Liver (tissue), 9 donors: ENCODE results near the gene MSL2. TPM values are rescaled to one million over a fixed set of nuclear protein-coding genes. Genes with fewer than 3 reads are reported as not detected.

Experiments used
- DNase-seq: peaks from one replicate; pipeline ENCODE4 v3.0.0-alpha.2; 2017; ENCODE audit warnings: low spot score
- H3K27ac ChIP-seq, 2 donors: one replicate each; pipeline ENCODE4 v1.7.0; 2013; ENCODE audit warnings: inconsistent platforms in 2 of 2, low read length in 2 of 2, control low read depth in 1 of 2, low read depth in 1 of 2, mild to moderate bottlenecking in 1 of 2
- H3K27me3 ChIP-seq, 4 donors: one replicate each; pipeline versions ENCODE4 v1.6.1 to v1.7.0; 2013; ENCODE audit warnings: low read length in 3 of 4, inconsistent platforms in 1 of 4, mild to moderate bottlenecking in 1 of 4, moderate library complexity in 1 of 4; ENCODE audit not compliant: control insufficient read depth in 4 of 4, insufficient read depth in 4 of 4
- H3K36me3 ChIP-seq, 4 donors: one replicate each; pipeline versions ENCODE4 v1.6.1 to v1.7.0; 2013; ENCODE audit warnings: low read length in 3 of 4, mild to moderate bottlenecking in 3 of 4, low read depth in 1 of 4, moderate library complexity in 1 of 4; ENCODE audit not compliant: control insufficient read depth in 4 of 4, insufficient read depth in 3 of 4
- H3K4me1 ChIP-seq, 4 donors: one replicate each; pipeline versions ENCODE4 v1.6.1 to v1.7.0; 2013; ENCODE audit warnings: low read length in 3 of 4, mild to moderate bottlenecking in 3 of 4, moderate library complexity in 1 of 4; ENCODE audit not compliant: control insufficient read depth in 4 of 4, insufficient read depth in 4 of 4
- H3K4me3 ChIP-seq, 3 donors: one replicate each; pipeline versions ENCODE4 v1.6.1 to v1.7.0; 2013; ENCODE audit warnings: low read length in 3 of 3, control low read depth in 1 of 3, low read depth in 1 of 3, mild to moderate bottlenecking in 1 of 3
- H3K9ac ChIP-seq, 2 donors: one replicate each; pipeline ENCODE4 v1.7.0; 2013; ENCODE audit warnings: low read length in 2 of 2, mild to moderate bottlenecking in 2 of 2, moderate library complexity in 2 of 2, control low read depth in 1 of 2, low read depth in 1 of 2
- H3K9me3 ChIP-seq, 4 donors: one replicate each; pipeline versions ENCODE4 v1.6.1 to v1.7.0; 2013; ENCODE audit warnings: low read length in 3 of 4; ENCODE audit not compliant: control insufficient read depth in 4 of 4
- GABPA ChIP-seq, 2 donors: IDR thresholded peaks in 1 of 2; conservative IDR thresholded peaks in 1 of 2; 2 replicates each; pipeline ENCODE4 v1.6.1; 2016; ENCODE audit warnings: antibody characterized with exemption in 2 of 2, mild to moderate bottlenecking in 1 of 2, moderate library complexity in 1 of 2
- HNF4A ChIP-seq, 2 donors: conservative IDR thresholded peaks; 2 replicates each; pipeline ENCODE4 v1.6.1; 2016; ENCODE audit warnings: antibody characterized with exemption in 2 of 2, mild to moderate bottlenecking in 2 of 2
- JUND ChIP-seq, 2 donors: IDR thresholded peaks; 2 replicates each; pipeline ENCODE4 v1.6.1; 2016; ENCODE audit warnings: antibody characterized with exemption in 2 of 2
- RAD21 ChIP-seq, 2 donors: IDR thresholded peaks; 2 replicates each; pipeline ENCODE4 v1.6.1; 2016; ENCODE audit warnings: antibody characterized with exemption in 2 of 2, mild to moderate bottlenecking in 2 of 2
- RXRA ChIP-seq, 2 donors: IDR thresholded peaks; 2 replicates each; pipeline ENCODE4 v1.6.1; 2017 to 2018; ENCODE audit warnings: antibody characterized with exemption in 2 of 2, mild to moderate bottlenecking in 1 of 2
- YY1 ChIP-seq: IDR thresholded peaks from 2 replicates; pipeline ENCODE4 v1.6.1; 2016; ENCODE audit warnings: antibody characterized with exemption, mild to moderate bottlenecking
- WGBS: extraction: QIAGEN DNeasy Blood & Tissue Kit; methylation state at CpG from one replicate; pipeline ENCODE4 v1.1.7; 2013; 5-methylcytosine and 5-hydroxymethylcytosine counted together
- polyA plus RNA-seq, 2 donors: library from polyadenylated mRNA; stranded (reverse) in 1 of 2; unstranded in 1 of 2; fragments of 200-250 nt in 1 of 2; fragments of >200 nt in 1 of 2; fragmentation: Nextera tagmentation in 1 of 2; extraction: Ambion mirVana in 1 of 2; gene quantifications; one replicate each; pipeline versions ENCODE4 v1.2.1 to v1.2.3, GENCODE V29; 2013 to 2015
- total RNA-seq, 2 donors: library from RNA; depleted of rRNA; stranded (reverse); fragments of >200 nt; gene quantifications; one replicate each; pipeline ENCODE4 v1.2.3, GENCODE V29; 2014
- TF ChIP-seq, protein P1 (sequence below): IDR thresholded peaks from 2 replicates; pipeline ENCODE4 v1.6.1; 2016; ENCODE audit warnings: antibody characterized with exemption, mild to moderate bottlenecking
- donor health status: healthy.
- donor health status: healthy.
- donor health status: healthy.
- donor health status: healthy.
- donor health status: healthy.

The MSL2 gene
- total and polyA plus RNA-seq, 4 donors, result 2.7 to 18.7 (median 9.1) TPM

DNA sequence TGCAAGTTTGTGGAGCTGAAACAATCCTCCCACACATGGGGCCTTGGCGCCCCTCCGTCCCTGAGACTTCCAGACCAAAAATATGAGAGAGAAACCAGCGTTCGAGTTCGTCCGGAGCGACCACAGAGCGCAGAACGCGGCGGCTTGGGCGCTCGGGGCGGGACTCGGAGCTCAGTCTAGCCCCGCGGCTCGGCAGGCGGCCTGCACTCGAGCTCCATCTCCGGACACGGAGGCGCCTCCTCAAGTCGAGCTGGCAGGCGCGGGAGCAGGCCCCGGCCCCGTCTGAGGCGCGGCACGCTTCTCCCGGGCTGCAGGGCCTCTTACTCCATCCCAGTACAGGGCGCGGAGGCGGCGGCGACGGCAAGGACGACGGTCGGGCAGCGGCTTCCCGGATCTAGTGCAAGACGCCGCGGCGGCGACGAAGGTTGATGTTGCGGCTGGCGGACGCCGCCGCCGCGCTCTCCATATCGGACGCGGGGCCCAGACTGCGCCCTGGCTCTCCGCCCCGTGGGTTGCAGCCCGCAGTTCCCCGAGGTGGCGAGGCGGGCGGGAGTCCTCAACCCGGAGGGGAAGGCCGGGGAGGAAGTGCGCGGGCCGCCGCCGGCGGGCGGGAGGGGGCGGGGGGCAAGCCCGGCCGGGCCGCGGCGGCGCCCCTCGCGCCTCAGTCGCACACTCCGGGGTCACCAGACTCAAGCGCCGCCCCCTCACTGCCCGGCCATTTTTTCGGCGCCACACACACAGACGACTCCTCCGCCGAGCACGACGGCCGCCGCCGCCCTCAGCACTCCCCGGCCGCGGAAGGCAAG lies 674 bp downstream of the MSL2 start:
- Histone ChIP-seq H3K4me3 (peak overlapping the region; percentile 58 to 92 (median 86)), H3K27ac (peak overlapping the region; percentile 100), H3K4me1 (peaks cover 4 to 35% (median 22%) of the 10 kb centered on the region in 4 donors), H3K9me3 (no peaks in the 10 kb centered on the region), H3K27me3 (no peaks in the 10 kb centered on the region), H3K9ac (peak overlapping the region; percentile 70 to 95), H3K36me3 (no peaks in the 10 kb centered on the region)
- WGBS, result under 1% methylated on average over 103 of the region's 103 CpGs
- peak; percentile 74 for DNase-seq
- TF ChIP-seq, protein P1, sequence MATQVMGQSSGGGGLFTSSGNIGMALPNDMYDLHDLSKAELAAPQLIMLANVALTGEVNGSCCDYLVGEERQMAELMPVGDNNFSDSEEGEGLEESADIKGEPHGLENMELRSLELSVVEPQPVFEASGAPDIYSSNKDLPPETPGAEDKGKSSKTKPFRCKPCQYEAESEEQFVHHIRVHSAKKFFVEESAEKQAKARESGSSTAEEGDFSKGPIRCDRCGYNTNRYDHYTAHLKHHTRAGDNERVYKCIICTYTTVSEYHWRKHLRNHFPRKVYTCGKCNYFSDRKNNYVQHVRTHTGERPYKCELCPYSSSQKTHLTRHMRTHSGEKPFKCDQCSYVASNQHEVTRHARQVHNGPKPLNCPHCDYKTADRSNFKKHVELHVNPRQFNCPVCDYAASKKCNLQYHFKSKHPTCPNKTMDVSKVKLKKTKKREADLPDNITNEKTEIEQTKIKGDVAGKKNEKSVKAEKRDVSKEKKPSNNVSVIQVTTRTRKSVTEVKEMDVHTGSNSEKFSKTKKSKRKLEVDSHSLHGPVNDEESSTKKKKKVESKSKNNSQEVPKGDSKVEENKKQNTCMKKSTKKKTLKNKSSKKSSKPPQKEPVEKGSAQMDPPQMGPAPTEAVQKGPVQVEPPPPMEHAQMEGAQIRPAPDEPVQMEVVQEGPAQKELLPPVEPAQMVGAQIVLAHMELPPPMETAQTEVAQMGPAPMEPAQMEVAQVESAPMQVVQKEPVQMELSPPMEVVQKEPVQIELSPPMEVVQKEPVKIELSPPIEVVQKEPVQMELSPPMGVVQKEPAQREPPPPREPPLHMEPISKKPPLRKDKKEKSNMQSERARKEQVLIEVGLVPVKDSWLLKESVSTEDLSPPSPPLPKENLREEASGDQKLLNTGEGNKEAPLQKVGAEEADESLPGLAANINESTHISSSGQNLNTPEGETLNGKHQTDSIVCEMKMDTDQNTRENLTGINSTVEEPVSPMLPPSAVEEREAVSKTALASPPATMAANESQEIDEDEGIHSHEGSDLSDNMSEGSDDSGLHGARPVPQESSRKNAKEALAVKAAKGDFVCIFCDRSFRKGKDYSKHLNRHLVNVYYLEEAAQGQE, result peak; percentile 14
- TF ChIP-seq HNF4A (conservative IDR thresholded peaks at IDR 0.05), result no peak

DNA sequence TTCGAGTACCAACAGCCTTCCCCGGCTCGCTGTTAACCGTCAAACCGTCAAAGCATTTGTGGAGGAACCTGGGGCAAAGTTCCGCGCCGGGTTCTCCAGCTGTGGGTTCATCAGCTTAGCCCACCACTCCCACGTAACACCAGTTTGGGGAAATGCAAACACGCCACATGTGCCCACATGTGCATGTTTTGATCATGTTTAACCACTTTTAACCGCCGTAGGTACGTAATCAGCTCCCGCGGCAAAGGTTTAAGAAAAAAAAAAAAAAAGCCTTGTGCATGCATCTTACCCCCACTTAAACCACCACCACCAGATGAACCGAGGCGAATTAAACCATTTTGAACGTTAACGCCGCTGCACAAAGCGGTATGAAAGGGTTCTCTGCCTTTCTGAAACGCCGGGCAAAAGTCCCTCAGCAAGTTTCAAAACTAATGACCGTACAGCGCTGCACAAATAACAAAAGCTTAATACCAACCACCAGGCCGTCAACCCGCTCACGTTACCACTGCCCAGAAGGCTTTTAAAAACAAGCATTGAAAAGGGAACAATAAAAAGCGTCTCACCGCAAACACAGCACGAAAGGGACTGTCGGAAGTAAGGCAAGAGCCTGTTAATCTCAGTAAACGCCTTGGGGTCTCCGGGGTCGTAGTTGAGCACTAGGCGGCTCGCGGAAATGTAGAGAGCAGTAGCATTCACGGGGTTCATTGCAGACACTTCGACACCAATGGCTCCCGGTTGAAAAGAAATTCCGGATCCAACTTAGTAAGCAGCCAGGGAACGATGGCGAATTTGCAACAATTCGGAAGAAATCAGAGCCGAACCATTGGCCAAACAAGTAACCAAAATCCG lies 1.5 kb downstream of the MSL2 start:
- Histone ChIP-seq H3K9ac (peak overlapping the region; percentile 70 to 95), H3K9me3 (no peaks in the 10 kb centered on the region), H3K36me3 (no peaks in the 10 kb centered on the region), H3K4me1 (peaks cover 6 to 40% (median 22%) of the 10 kb centered on the region in 4 donors), H3K27me3 (no peaks in the 10 kb centered on the region), H3K27ac (peak overlapping the region; percentile 100), H3K4me3 (peak overlapping the region; percentile 58 to 92 (median 86))
- under 1% methylated on average over 47 of the region's 47 CpGs for whole genome bisulfite sequencing
- TF ChIP-seq GABPA (IDR thresholded peaks at IDR 0.05 in 1 of 2, conservative IDR thresholded peaks at IDR 0.05 in 1 of 2), result no peak
- no peak for TF ChIP-seq YY1
- no peak for TF ChIP-seq RXRA (IDR thresholded peaks at IDR 0.05)
- peak; percentile 46 to 52 for TF ChIP-seq HNF4A (conservative IDR thresholded peaks at IDR 0.05)
- TF ChIP-seq JUND (IDR thresholded peaks at IDR 0.05), result no peak
- DNase-seq, result peak; percentile 53

DNA sequence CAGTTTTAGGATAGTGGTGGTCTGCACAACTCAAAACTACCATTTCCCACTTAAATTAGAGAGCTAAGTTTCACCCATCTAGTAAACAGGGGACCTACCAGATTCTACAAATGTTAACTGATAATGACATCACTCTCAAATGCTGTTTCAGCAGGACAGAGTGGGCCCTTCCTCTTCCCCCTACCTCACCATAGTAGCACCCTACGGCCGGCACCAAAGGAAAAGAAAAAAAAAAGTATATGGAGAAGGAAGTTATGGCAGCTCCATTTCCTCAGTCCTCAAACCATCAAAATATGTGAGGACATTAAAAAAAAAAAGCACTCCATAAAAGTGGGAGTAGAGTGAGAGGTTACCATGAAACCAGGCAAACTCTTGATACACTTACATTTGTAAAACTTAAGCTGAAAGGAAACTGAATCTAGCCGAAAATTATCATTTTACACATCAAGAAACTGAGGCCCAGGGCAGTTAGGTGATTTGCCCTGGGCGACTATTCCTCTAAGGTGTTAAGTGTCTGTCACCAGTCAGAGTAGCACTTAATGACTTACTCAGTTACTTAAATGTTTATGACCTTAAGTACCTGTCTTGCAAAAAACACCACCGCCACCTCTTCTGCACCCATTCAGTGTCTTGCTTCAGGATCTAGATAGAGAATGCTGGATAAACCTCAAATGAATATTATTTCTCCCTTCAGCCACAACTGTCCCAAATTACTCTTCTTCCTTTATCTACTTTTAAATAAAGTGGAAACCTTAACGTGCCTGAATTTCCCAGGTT lies 2.7 kb downstream of the MSL2 start:
- TF ChIP-seq RAD21 (IDR thresholded peaks at IDR 0.05), result no peak
- H3K27me3 ChIP-seq, result no peaks in the 10 kb centered on the region
- H3K9ac ChIP-seq, result peak overlapping the region; percentile 70 to 95
- H3K27ac ChIP-seq, result peak overlapping the region; percentile 48 to 100
- peak overlapping the region; percentile 58 to 92 (median 86) for H3K4me3 ChIP-seq
- DNase-seq, result no peak
- H3K36me3 ChIP-seq, result no peaks in the 10 kb centered on the region
- no peaks in the 10 kb centered on the region for H3K9me3 ChIP-seq
- WGBS, result 1% methylated on average over 6 of the region's 6 CpGs
- H3K4me1 ChIP-seq, result peaks cover 8 to 43% (median 23%) of the 10 kb centered on the region in 4 donors
